DLD1 (cell line): ENCODE results near the gene BMPR1A.

ENCODE experiments used
- in situ Hi-C: cut with HindIII; loops from 2 replicates; pipeline ENCODE4 v1.10.0; 2017; ENCODE audit warnings: low sequenced_read_pairs

The BMPR1A gene

GRCh38 chr10:86799188-86799845, 42.9 kb downstream of the BMPR1A start:
- in situ Hi-C loops: no loop called here

- in situ Hi-C loops: no loop called here
Observed at GRCh38 chr10:86801995-86802394, 45.6 kb downstream of the BMPR1A start.

- in situ Hi-C loops: no loop called here
Observed at GRCh38 chr10:86802473-86803108, 46.2 kb downstream of the BMPR1A start.

GRCh38 chr10:86803156-86803555, 46.7 kb downstream of the BMPR1A start:
- in situ Hi-C loops: no loop called here

GRCh38 chr10:86804805-86805204, 48.4 kb downstream of the BMPR1A start:
- in situ Hi-C loops: no loop called here

GRCh38 chr10:86813101-86813500, 56.7 kb downstream of the BMPR1A start:
- in situ Hi-C loops: no loop called here

GRCh38 chr10:86813982-86814381, 57.6 kb downstream of the BMPR1A start:
- in situ Hi-C loops: no loop called here

- in situ Hi-C loops: no loop called here
Observed at GRCh38 chr10:86815035-86815617, 58.7 kb downstream of the BMPR1A start.

- in situ Hi-C loops: no loop called here
Observed at GRCh38 chr10:86815640-86816039, 59.2 kb downstream of the BMPR1A start.

- in situ Hi-C loops: no loop called here
Observed at GRCh38 chr10:86817246-86817645, 60.8 kb downstream of the BMPR1A start.

- in situ Hi-C loops: no loop called here
Observed at GRCh38 chr10:86819567-86819966, 63.1 kb downstream of the BMPR1A start.

- in situ Hi-C loops: no loop called here
Observed at GRCh38 chr10:86820509-86820908, 64.1 kb downstream of the BMPR1A start.

- in situ Hi-C loops: no loop called here
Observed at GRCh38 chr10:86821388-86821999, 65.1 kb downstream of the BMPR1A start.

GRCh38 chr10:86823565-86823964, 67.1 kb downstream of the BMPR1A start:
- in situ Hi-C loops: no loop called here

GRCh38 chr10:86824151-86824550, 67.7 kb downstream of the BMPR1A start:
- in situ Hi-C loops: no loop called here

GRCh38 chr10:86825366-86825765, 68.9 kb downstream of the BMPR1A start:
- in situ Hi-C loops: no loop called here

GRCh38 chr10:86827639-86828038, 71.2 kb downstream of the BMPR1A start:
- in situ Hi-C loops: no loop called here

- in situ Hi-C loops: no loop called here
Observed at GRCh38 chr10:86828145-86828544, 71.7 kb downstream of the BMPR1A start.

- in situ Hi-C loops: no loop called here
Observed at GRCh38 chr10:86829472-86829871, 73.1 kb downstream of the BMPR1A start.

- in situ Hi-C loops: no loop called here
Observed at GRCh38 chr10:86830043-86830591, 73.7 kb downstream of the BMPR1A start.

- in situ Hi-C loops: no loop called here
Observed at GRCh38 chr10:86833969-86834368, 77.5 kb downstream of the BMPR1A start.

- in situ Hi-C loops: no loop called here
Observed at GRCh38 chr10:86836044-86836443, 79.6 kb downstream of the BMPR1A start.
